ENCODE results near the gene ZMYND15. TPM values are rescaled to one million over a fixed set of nuclear protein-coding genes. Genes with fewer than 3 reads are reported as not detected.

Gene ZMYND15
- total and polyA plus RNA-seq, 2 of the 13 experiments (the other 11 are each of a cell fraction or from before 2014, with no cell fraction given): 0.24 to 2.7 TPM

DNA sequence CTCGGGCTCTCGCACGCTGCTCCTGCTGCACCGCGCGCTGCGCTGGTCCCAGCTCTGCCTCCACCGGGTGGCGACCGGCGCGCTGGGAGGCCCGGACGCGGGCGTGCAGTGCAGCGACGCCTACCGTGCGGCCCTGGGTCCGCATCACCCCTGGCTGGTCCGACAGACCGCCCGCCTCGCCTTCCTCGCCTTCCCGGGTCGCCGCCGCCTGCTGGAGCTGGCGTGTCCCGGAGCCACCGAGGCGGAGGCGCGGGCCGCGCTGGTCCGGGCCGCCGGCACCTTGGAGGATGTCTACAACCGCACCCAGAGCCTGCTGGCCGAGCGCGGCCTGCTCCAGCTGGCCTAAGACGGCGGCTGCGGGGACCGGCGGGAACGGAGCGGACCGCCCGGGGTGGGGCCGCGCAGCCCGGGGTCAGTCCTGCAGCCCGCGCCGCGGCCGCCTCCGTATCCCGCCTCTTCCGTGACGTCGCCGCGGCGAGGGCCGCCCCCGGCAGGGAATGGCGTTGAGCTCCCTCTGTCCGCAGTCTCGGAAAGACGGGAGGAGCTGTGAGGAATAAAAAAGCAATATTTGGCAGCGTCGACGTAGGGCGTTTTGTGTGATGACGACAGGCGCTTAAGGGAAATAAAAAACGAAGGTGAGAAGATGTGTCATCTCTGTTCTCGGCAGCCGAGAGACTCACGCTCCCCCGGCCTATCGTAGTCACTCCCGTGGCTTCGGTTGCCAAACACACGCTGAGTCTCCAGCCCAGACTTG lies 50.5 kb downstream of the ZMYND15 start (continued):
- no peak for TF ChIP-seq SIX1 (CRISPR knock-in tag; IDR thresholded peaks at IDR 0.05; ENCODE audit: borderline replicate concordance)
- no peak for TF ChIP-seq ZNF891 (CRISPR knock-in tag; IDR thresholded peaks at IDR 0.05)
- TF ChIP-seq, protein P1, sequence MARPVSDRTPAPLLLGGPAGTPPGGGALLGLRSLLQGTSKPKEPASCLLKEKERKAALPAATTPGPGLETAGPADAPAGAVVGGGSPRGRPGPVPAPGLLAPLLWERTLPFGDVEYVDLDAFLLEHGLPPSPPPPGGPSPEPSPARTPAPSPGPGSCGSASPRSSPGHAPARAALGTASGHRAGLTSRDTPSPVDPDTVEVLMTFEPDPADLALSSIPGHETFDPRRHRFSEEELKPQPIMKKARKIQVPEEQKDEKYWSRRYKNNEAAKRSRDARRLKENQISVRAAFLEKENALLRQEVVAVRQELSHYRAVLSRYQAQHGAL (CRISPR knock-in tag; IDR thresholded peaks at IDR 0.05; ENCODE audit: not compliant biosample characterization): peak; percentile 71
- TF ChIP-seq, protein P2, sequence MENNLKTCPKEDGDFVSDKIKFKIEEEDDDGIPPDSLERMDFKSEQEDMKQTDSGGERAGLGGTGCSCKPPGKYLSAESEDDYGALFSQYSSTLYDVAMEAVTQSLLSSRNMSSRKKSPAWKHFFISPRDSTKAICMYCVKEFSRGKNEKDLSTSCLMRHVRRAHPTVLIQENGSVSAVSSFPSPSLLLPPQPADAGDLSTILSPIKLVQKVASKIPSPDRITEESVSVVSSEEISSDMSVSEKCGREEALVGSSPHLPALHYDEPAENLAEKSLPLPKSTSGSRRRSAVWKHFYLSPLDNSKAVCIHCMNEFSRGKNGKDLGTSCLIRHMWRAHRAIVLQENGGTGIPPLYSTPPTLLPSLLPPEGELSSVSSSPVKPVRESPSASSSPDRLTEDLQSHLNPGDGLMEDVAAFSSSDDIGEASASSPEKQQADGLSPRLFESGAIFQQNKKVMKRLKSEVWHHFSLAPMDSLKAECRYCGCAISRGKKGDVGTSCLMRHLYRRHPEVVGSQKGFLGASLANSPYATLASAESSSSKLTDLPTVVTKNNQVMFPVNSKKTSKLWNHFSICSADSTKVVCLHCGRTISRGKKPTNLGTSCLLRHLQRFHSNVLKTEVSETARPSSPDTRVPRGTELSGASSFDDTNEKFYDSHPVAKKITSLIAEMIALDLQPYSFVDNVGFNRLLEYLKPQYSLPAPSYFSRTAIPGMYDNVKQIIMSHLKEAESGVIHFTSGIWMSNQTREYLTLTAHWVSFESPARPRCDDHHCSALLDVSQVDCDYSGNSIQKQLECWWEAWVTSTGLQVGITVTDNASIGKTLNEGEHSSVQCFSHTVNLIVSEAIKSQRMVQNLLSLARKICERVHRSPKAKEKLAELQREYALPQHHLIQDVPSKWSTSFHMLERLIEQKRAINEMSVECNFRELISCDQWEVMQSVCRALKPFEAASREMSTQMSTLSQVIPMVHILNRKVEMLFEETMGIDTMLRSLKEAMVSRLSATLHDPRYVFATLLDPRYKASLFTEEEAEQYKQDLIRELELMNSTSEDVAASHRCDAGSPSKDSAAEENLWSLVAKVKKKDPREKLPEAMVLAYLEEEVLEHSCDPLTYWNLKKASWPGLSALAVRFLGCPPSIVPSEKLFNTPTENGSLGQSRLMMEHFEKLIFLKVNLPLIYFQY (CRISPR knock-in tag; IDR thresholded peaks at IDR 0.05; ENCODE audit: borderline replicate concordance): no peak
- TF ChIP-seq, protein P3, sequence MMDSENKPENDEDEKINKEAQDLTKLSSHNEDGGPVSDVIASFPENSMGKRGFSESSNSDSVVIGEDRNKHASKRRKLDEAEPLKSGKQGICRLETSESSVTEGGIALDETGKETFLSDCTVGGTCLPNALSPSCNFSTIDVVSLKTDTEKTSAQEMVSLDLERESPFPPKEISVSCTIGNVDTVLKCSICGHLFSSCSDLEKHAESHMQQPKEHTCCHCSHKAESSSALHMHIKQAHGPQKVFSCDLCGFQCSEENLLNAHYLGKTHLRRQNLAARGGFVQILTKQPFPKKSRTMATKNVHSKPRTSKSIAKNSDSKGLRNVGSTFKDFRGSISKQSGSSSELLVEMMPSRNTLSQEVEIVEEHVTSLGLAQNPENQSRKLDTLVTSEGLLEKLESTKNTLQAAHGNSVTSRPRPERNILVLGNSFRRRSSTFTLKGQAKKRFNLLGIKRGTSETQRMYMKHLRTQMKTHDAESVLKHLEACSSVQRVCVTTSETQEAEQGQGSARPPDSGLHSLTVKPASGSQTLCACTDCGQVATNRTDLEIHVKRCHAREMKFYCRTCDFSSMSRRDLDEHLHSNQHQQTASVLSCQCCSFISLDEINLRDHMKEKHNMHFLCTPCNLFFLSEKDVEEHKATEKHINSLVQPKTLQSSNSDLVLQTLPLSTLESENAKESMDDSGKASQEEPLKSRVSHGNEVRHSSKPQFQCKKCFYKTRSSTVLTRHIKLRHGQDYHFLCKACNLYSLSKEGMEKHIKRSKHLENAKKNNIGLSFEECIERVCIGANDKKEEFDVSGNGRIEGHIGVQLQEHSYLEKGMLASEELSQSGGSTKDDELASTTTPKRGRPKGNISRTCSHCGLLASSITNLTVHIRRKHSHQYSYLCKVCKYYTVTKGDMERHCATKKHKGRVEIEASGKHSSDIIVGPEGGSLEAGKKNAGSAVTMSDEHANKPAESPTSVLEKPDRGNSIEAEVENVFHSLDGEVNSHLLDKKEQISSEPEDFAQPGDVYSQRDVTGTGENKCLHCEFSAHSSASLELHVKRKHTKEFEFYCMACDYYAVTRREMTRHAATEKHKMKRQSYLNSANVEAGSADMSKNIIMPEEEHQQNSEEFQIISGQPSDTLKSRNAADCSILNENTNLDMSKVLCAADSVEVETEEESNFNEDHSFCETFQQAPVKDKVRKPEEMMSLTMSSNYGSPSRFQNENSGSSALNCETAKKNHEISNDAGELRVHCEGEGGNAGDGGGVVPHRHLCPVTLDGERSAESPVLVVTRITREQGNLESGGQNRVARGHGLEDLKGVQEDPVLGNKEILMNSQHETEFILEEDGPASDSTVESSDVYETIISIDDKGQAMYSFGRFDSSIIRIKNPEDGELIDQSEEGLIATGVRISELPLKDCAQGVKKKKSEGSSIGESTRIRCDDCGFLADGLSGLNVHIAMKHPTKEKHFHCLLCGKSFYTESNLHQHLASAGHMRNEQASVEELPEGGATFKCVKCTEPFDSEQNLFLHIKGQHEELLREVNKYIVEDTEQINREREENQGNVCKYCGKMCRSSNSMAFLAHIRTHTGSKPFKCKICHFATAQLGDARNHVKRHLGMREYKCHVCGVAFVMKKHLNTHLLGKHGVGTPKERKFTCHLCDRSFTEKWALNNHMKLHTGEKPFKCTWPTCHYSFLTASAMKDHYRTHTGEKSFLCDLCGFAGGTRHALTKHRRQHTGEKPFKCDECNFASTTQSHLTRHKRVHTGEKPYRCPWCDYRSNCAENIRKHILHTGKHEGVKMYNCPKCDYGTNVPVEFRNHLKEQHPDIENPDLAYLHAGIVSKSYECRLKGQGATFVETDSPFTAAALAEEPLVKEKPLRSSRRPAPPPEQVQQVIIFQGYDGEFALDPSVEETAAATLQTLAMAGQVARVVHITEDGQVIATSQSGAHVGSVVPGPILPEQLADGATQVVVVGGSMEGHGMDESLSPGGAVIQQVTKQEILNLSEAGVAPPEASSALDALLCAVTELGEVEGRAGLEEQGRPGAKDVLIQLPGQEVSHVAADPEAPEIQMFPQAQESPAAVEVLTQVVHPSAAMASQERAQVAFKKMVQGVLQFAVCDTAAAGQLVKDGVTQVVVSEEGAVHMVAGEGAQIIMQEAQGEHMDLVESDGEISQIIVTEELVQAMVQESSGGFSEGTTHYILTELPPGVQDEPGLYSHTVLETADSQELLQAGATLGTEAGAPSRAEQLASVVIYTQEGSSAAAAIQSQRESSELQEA (CRISPR knock-in tag; IDR thresholded peaks at IDR 0.05; ENCODE audit: not compliant biosample characterization): no peak
- peak; percentile 79 for TF ChIP-seq STAG1 (CRISPR knock-in tag; IDR thresholded peaks at IDR 0.05)
- TF ChIP-seq, protein P4, sequence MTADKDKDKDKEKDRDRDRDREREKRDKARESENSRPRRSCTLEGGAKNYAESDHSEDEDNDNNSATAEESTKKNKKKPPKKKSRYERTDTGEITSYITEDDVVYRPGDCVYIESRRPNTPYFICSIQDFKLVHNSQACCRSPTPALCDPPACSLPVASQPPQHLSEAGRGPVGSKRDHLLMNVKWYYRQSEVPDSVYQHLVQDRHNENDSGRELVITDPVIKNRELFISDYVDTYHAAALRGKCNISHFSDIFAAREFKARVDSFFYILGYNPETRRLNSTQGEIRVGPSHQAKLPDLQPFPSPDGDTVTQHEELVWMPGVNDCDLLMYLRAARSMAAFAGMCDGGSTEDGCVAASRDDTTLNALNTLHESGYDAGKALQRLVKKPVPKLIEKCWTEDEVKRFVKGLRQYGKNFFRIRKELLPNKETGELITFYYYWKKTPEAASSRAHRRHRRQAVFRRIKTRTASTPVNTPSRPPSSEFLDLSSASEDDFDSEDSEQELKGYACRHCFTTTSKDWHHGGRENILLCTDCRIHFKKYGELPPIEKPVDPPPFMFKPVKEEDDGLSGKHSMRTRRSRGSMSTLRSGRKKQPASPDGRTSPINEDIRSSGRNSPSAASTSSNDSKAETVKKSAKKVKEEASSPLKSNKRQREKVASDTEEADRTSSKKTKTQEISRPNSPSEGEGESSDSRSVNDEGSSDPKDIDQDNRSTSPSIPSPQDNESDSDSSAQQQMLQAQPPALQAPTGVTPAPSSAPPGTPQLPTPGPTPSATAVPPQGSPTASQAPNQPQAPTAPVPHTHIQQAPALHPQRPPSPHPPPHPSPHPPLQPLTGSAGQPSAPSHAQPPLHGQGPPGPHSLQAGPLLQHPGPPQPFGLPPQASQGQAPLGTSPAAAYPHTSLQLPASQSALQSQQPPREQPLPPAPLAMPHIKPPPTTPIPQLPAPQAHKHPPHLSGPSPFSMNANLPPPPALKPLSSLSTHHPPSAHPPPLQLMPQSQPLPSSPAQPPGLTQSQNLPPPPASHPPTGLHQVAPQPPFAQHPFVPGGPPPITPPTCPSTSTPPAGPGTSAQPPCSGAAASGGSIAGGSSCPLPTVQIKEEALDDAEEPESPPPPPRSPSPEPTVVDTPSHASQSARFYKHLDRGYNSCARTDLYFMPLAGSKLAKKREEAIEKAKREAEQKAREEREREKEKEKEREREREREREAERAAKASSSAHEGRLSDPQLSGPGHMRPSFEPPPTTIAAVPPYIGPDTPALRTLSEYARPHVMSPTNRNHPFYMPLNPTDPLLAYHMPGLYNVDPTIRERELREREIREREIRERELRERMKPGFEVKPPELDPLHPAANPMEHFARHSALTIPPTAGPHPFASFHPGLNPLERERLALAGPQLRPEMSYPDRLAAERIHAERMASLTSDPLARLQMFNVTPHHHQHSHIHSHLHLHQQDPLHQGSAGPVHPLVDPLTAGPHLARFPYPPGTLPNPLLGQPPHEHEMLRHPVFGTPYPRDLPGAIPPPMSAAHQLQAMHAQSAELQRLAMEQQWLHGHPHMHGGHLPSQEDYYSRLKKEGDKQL (CRISPR knock-in tag; IDR thresholded peaks at IDR 0.05; ENCODE audit: low read depth): no peak
- TF ChIP-seq RXRB (CRISPR knock-in tag; IDR thresholded peaks at IDR 0.05; ENCODE audit: borderline replicate concordance): 0 out of 2 replicates have a peak, but pooled peaks have one; percentile 20
